Gastroesophageal sphincter (tissue), 2 donors: ENCODE results near the gene CHCHD6.

Experiments used
- POLR2A ChIP-seq, 2 donors: fragments of 450-650 bp; IDR thresholded peaks; one replicate each; pipeline ENCODE4 v1.6.1; 2017; ENCODE audit warnings: antibody characterized with exemption in 2 of 2, mild to moderate bottlenecking in 2 of 2, moderate library complexity in 1 of 2
- POLR2AphosphoS5 ChIP-seq: sonication (generic); formaldehyde crosslinking; IDR thresholded peaks from one replicate; pipeline ENCODE4 v1.6.1; 2017; ENCODE audit warnings: antibody characterized with exemption

DNA sequence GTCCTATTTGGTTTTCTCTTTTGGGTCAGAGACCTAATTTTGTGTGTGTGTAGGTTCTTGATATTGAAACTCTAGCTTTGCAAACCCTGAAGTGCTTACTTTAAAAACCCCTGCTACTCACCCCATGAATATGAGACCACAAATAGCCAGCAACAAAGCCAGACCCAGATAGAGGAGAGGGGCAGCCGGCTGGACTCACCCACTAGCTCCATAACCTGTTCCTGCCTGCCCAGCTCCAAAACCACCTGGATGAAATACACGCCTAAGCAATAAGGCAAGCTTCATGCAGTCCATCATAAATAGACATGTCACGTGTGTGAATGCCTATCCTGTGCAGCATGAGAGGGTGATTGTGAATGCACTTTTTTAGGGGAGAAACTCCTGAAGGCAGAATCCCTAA lies 45.5 kb upstream of the CHCHD6 start:
- TF ChIP-seq POLR2A (IDR thresholded peaks at IDR 0.05) (no peak), POLR2AphosphoS5 (no peak)
